HepG2 (cell line): ENCODE data around the gene ALG9. TPM values are rescaled to one million over a fixed set of nuclear protein-coding genes. Genes with fewer than 3 reads are reported as not detected.

Experiments
- BCL6 ChIP-seq: IDR thresholded peaks from 2 replicates; pipeline ENCODE4 v1.6.1; 2016; ENCODE audit warnings: missing genetic modification reagents, missing compliant biosample characterization
- E2F2 ChIP-seq: sonication (generic); formaldehyde crosslinking; IDR thresholded peaks from 2 replicates; pipeline ENCODE4 v1.4.0; 2020; ENCODE audit warnings: missing genetic modification reagents, borderline replicate concordance
- E2F5 ChIP-seq: sonication (generic); formaldehyde crosslinking; conservative IDR thresholded peaks from 2 replicates; pipeline ENCODE4 v1.4.0; 2020; ENCODE audit warnings: missing genetic modification reagents
- HNRNPLL ChIP-seq: fragments of 200-400 bp; formaldehyde crosslinking; IDR thresholded peaks from 2 replicates; pipeline ENCODE4 v1.6.1; 2017; ENCODE audit warnings: mild to moderate bottlenecking, low read depth, low read length; ENCODE audit not compliant: poor library complexity, severe bottlenecking
- IRF2 ChIP-seq: IDR thresholded peaks from 2 replicates; pipeline ENCODE4 v1.6.1; 2018; ENCODE audit warnings: missing genetic modification reagents, missing compliant biosample characterization
- KLF16 ChIP-seq, 2 experiments: sonication (generic) in 1 of 2; formaldehyde crosslinking in 1 of 2; IDR thresholded peaks; 2 replicates each; pipeline versions ENCODE4 v1.6.1 to v1.8.0; 2016 to 2023; ENCODE audit warnings: missing genetic modification reagents in 2 of 2, missing compliant biosample characterization in 1 of 2
- NR2C2 ChIP-seq: sonication (generic); formaldehyde crosslinking; IDR thresholded peaks from 2 replicates; pipeline ENCODE4 v1.4.0; 2020; ENCODE audit warnings: missing genetic modification reagents, mild to moderate bottlenecking, moderate library complexity, borderline replicate concordance
- POLR2AphosphoS5 ChIP-seq: IDR thresholded peaks from 2 replicates; pipeline ENCODE4 v1.6.1; 2012; ENCODE audit warnings: low read depth, low read length
- SKIL ChIP-seq: sonication (generic); formaldehyde crosslinking; IDR thresholded peaks from 2 replicates; pipeline ENCODE4 v1.8.0; 2022; ENCODE audit warnings: missing genetic modification reagents, mild to moderate bottlenecking, moderate library complexity, borderline replicate concordance
- SMAD1 ChIP-seq: sonication (generic); formaldehyde crosslinking; IDR thresholded peaks from 2 replicates; pipeline ENCODE4 v1.4.0; 2020; ENCODE audit warnings: missing genetic modification reagents, low read depth, mild to moderate bottlenecking, borderline replicate concordance
- TEAD2 ChIP-seq: sonication (generic); formaldehyde crosslinking; IDR thresholded peaks from 2 replicates; pipeline ENCODE4 v1.9.0; 2021; ENCODE audit warnings: missing genetic modification reagents
- TEAD3 ChIP-seq: optimal IDR thresholded peaks from 2 replicates; pipeline ENCODE3; 2016; ENCODE audit warnings: borderline replicate concordance
- ZBTB14 ChIP-seq: sonication (generic); formaldehyde crosslinking; IDR thresholded peaks from 2 replicates; pipeline ENCODE4 v1.4.0; 2020; ENCODE audit warnings: missing genetic modification reagents
- ZMYM3 ChIP-seq: sonication (generic); formaldehyde crosslinking; IDR thresholded peaks from 2 replicates; pipeline ENCODE4 v1.5.1; 2020; ENCODE audit warnings: mild to moderate bottlenecking, missing genetic modification reagents
- ZNF10 ChIP-seq: sonication (generic); formaldehyde crosslinking; IDR thresholded peaks from 2 replicates; pipeline ENCODE4 v1.4.0; 2020; ENCODE audit warnings: mild to moderate bottlenecking, low read depth, missing genetic modification reagents, borderline replicate concordance
- ZNF121 ChIP-seq: sonication (generic); formaldehyde crosslinking; IDR thresholded peaks from 2 replicates; pipeline ENCODE4 v1.5.0; 2020; ENCODE audit warnings: mild to moderate bottlenecking, missing genetic modification reagents
- ZNF282 ChIP-seq: fragments of 450-650 bp; IDR thresholded peaks from 2 replicates; pipeline ENCODE4 v1.6.1; 2018; ENCODE audit not compliant: partially characterized antibody
- ZNF605 ChIP-seq: sonication (generic); formaldehyde crosslinking; IDR thresholded peaks from 2 replicates; pipeline ENCODE4 v1.8.0; 2022; ENCODE audit warnings: mild to moderate bottlenecking, missing genetic modification reagents
- ZNF619 ChIP-seq: sonication (generic); formaldehyde crosslinking; IDR thresholded peaks from 2 replicates; pipeline ENCODE4 v1.4.0; 2020; ENCODE audit warnings: mild to moderate bottlenecking, missing genetic modification reagents
- ZNF770 ChIP-seq: sonication (generic); formaldehyde crosslinking; IDR thresholded peaks from 2 replicates; pipeline ENCODE4 v1.5.0; 2020; ENCODE audit warnings: mild to moderate bottlenecking, missing genetic modification reagents
- ZNF878 ChIP-seq: sonication (generic); formaldehyde crosslinking; IDR thresholded peaks from 2 replicates; pipeline ENCODE4 v1.8.1; 2023; ENCODE audit warnings: mild to moderate bottlenecking, missing genetic modification reagents, moderate library complexity
- ZZZ3 ChIP-seq: sonication (generic); formaldehyde crosslinking; IDR thresholded peaks from 2 replicates; pipeline ENCODE4 v1.4.0; 2020; ENCODE audit warnings: missing genetic modification reagents, mild to moderate bottlenecking, borderline replicate concordance
- polyA plus RNA-seq, 8 experiments: library from polyadenylated mRNA; depleted of rRNA in 3 of 8; stranded (reverse) in 7 of 8; unstranded in 1 of 8; fragments of >200 nt; fragmentation: Illumina TruSeq in 4 of 8; extraction: Trizol in 4 of 8; gene quantifications; 2 replicates each; pipeline versions ENCODE4 v1.2.1 to v1.2.3, GENCODE V29; 2011 to 2016; ENCODE audit warnings: low read depth in 4 of 8, missing spikeins in 1 of 8, mixed read lengths in 1 of 8; ENCODE audit not compliant: insufficient read depth in 1 of 8
- total RNA-seq, 5 experiments: library from RNA; depleted of rRNA; stranded (reverse); fragments of >200 nt; fragmentation: Illumina TruSeq; extraction: Trizol; gene quantifications; 2 replicates each; pipeline ENCODE4 v1.2.3, GENCODE V29; 2016; ENCODE audit warnings: low read depth in 1 of 5

ALG9 gene
- total and polyA plus RNA-seq, 2 of the 13 experiments (the other 11 are each of a cell fraction or from before 2014, with no cell fraction given), result 39.4 to 40.6 TPM

GRCh38 chr11:111918390-111919256 lies 47.2 kb upstream of the ALG9 start, which contains the start of gene C11orf52 (continued):
- TF ChIP-seq ZNF770 (CRISPR knock-in tag) (no peak), ZBTB14 (no peak), ZNF605 (CRISPR knock-in tag) (no peak; the same call in 1 of the 2 replicates), BCL6 (CRISPR knock-in tag) (no peak), SMAD1 (CRISPR knock-in tag) (no peak), TEAD2 (no peak), ZNF282 (no peak), SKIL (CRISPR knock-in tag) (no peak), KLF16 (CRISPR knock-in tag; IDR thresholded peaks at IDR 0.05) (0 out of 4 replicates have a peak, but pooled peaks of 1 of the 2 experiments have one; percentile 37), NR2C2 (CRISPR knock-in tag) (no peak; the same call in none of the 2 replicates), ZZZ3 (no peak), IRF2 (peak; percentile 56; the same call in 1 of the 2 replicates), E2F5 (CRISPR knock-in tag) (no peak), TEAD3 (peak; percentile 78), POLR2AphosphoS5 (no peak; the same call in none of the 2 replicates), ZNF878 (CRISPR knock-in tag) (no peak; the same call in 1 of the 2 replicates), ZNF619 (CRISPR knock-in tag) (no peak), ZMYM3 (CRISPR knock-in tag) (no peak; the same call in 1 of the 2 replicates), E2F2 (CRISPR knock-in tag) (no peak), HNRNPLL (no peak), ZNF121 (CRISPR knock-in tag) (no peak), ZNF10 (CRISPR knock-in tag) (no peak)
